T-helper 1 cell treated with Interleukin-12 subunit alpha and Interleukin-12 subunit beta and Interleukin-4 antibody, amounts not matched to agents 30 ng/mL and 1 ng/mL, for 36 hours (primary cell): ENCODE measurements around the gene TVP23C. TPM values are rescaled to one million over a fixed set of nuclear protein-coding genes. Genes with fewer than 3 reads are reported as not detected.
"Not testable (repeated sequence)": the region's sequence is repeated elsewhere in the genome, so short reads cannot be mapped to it uniquely, and the experiment has no call there.

Experiments
- intact Hi-C: fragments of 100-400 bp; cut with micrococcal nuclease; formaldehyde crosslinking; loops from one replicate; pipeline ENCODE4 v1.15.1; 2024
- total RNA-seq: library from RNA; stranded (reverse); gene quantifications from 2 replicates; pipeline ENCODE4 v1.2.3, GENCODE V29; 2022

The TVP23C gene
- 15.1 and 18.4 TPM in 2 replicates for total RNA-seq

- intact Hi-C loops, result not testable (repeated sequence)
Measured at GRCh38 chr17:15563375-15563857, at the start of gene TVP23C. Gene TVP23C, minus strand, starts transcription at chr17:15563483. Its CDS starts 35 bp downstream, at chr17:15563448.

GRCh38 chr17:15592960-15593359 lies 29.7 kb upstream of the TVP23C start:
- intact Hi-C loops, result not testable (repeated sequence)

DNA sequence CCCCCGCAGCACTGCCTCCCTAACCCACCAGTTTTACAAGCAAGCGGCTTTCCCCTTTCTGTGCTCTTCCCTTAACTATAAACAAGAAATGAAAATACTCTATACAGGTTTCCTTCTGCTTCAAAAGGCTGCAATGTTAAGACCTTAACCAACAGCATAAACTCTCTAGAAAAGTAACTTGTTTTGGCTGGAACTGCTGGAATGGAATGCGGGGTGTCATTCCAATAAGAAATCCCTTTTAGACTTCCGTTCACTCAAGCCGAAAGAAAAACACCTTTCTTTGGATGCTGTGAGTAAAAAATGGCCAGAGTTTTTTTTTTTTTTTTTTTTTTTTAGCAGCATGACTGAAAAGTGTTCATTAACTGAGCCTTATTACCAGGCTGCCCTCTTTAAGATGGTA lies 28.7 kb upstream of the TVP23C start:
- intact Hi-C loops, result not testable (repeated sequence)

GRCh38 chr17:15590844-15591243 lies 27.6 kb upstream of the TVP23C start:
- intact Hi-C loops, result not testable (repeated sequence)

DNA sequence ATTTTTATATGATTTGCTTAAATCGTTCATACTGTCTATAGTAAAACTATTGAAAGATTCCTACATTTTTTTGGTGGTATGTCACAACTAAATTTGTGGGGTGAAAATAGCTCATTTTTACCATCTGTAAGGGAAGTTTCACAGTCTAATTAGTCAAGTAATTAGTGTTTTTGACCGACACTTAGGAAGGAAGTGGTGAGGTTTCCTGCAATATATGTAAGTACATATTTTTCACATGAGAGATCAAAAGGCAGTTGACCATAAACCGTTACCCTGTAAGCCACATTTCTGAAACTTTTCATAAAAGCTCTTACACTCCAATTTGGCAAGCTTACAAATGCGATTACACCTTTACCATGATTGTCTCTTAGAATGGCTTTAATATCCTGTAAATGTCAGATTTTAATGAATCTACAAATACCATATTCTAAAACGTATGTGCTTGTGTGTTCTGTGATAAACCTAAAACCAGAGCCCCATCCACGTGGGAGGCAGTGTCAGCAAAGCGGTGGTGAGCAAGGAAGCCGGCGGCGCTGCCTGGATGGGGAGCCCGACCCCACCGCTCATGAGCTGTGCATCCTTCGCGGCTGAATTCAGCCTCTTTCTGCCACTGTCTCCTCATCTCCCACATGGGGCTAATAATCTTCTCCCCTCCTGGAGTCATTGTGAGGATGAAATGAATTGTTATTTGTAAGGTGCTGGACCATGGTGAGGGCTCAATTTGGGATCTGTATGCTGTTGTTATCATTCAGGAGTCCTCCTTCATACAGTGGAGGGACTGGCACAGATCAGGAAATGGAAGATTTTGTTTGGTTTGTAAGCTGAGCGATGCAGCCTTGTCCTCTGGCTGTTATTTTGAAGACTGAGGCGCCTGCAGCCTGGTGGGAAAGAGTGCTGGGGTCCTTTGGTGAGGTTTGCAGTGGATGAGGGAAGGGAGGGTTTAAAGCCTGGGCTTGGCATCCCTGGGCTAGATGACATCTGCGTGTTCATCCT lies 26.6 kb upstream of the TVP23C start:
- intact Hi-C loops, result not testable (repeated sequence)

- intact Hi-C loops, result not testable (repeated sequence)
Measured at GRCh38 chr17:15588017-15588416, 24.7 kb upstream of the TVP23C start.

DNA sequence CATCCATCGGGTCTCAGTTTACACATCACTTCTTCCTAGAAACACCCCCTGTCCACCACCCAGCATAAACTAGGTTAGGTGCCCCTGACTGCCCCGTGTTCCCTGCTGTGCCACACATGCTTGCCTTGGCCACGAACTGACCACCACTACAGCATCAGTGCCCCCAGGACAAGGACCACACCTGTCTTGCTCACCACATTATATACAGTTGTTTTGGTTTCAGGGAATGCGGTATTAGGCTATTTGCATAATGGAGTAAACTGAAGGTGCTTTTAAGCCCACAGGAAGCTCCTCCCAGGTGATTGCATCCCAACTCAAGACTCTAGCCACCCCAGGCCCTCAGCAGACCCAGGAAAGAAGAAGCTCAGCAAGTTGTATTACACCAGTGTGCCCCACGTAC lies 20.0 kb upstream of the TVP23C start:
- intact Hi-C loops, result not testable (repeated sequence)

DNA sequence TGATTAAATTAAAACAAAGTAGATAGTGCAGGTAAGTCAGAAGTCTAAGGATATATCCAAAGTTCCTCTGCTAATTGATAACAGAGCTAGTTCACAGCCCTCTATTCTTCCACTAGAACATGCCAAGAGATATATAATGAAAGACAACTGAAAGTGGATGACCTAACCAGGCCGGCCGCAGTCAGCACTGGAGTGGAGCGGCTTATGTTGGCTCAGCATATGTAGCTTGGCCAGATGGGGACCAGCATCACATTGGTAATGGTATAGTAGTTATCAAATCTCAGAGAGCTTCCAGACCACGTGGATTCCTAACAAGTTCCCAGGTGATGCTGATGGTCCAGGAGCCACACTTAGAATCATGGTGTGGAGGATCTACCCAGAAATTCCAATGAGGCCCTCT lies 18.2 kb upstream of the TVP23C start:
- intact Hi-C loops, result not testable (repeated sequence)

- intact Hi-C loops, result not testable (repeated sequence)
Measured at GRCh38 chr17:15576848-15577247, 13.6 kb upstream of the TVP23C start.

GRCh38 chr17:15574660-15575059 lies 11.4 kb upstream of the TVP23C start:
- intact Hi-C loops, result not testable (repeated sequence)

DNA sequence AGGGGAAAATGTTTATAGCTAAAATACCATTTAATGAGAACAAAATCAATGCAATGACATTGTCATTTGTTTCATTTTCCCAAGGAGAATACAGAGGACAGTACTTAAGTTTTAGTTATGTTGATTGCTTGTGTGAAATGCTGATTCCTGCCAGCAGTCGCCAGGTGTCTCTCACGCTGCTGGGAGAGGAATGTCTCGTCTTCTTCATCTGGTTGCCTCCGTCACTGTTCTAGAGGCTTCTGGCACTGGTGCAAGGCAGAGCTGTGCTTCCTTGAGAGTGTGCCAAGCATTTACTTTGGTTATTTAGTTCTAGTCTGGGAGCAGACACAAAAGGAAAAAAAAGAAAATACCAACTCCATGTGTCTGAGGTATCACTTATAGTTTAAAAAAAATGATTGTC lies 10.6 kb upstream of the TVP23C start:
- intact Hi-C loops, result not testable (repeated sequence)

GRCh38 chr17:15562613-15563374 lies 489 bp downstream of the TVP23C start:
- intact Hi-C loops, result not testable (repeated sequence)

DNA sequence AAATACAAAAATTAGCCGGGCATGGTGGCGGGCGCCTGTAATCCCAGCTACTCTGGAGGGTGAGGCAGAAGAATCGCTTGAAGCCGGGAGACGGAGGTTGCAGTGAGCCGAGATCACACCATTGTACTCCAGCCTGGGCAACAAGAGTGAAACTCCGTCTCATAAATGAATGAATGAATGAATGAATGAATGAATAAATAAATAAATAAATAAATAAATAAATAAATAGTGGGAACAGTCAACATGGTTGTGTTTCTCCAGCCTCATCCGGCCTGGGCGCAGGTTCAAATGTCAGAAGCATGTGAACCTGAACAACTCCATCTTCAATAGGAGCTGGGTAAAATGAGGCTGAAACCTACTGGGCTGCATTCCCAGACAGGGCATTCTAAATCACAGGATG lies 1.8 kb downstream of the TVP23C start:
- intact Hi-C loops, result not testable (repeated sequence)

GRCh38 chr17:15558403-15559105 lies 4.7 kb downstream of the TVP23C start:
- intact Hi-C loops, result not testable (repeated sequence)

DNA sequence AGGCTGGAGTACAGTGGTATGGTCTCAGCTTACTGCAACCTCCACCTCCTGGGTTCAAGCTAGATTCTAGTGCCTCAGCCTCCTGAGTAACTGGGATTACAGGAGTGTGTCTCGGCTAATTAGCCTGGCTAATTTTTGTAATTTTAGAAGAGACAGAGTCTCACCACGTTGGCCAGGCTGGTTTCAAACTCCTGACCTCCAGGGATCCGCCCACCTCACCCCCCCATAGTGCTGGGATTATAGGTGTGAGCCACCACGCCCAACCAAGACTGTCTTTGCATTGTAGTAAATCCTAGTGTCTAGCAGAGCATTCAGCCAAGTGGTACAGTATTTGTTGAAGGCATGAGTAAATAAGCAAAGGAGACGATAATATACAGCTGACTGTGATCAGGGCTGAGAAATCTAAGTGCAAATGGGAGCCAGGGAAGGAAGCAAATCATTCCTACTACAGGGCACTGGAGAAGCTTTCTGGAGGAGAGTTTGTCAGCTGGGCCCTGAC lies 5.9 kb downstream of the TVP23C start:
- intact Hi-C loops, result not testable (repeated sequence)

DNA sequence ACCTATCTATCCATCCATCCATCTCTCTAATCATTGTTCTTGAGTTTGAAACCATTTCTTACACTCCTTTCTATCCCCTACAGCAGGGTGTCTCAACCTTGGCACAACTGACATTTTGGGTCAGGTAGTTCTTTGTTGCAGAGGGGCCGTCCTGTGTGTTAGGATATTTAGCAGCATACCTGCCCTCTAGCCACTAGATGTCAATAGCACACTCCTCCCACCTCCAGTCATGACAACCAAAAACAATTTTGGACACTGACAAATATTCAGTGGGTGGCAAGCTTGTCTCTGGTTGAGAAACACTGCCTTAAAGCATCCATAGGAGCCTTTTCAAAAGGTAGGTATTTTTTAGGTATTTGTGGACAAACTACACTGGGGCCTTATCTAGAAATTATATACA lies 10.4 kb downstream of the TVP23C start:
- intact Hi-C loops, result not testable (repeated sequence)

GRCh38 chr17:15549552-15549951 lies 13.7 kb downstream of the TVP23C start:
- intact Hi-C loops, result not testable (repeated sequence)

- intact Hi-C loops, result not testable (repeated sequence)
Measured at GRCh38 chr17:15546604-15547003, 16.7 kb downstream of the TVP23C start.

DNA sequence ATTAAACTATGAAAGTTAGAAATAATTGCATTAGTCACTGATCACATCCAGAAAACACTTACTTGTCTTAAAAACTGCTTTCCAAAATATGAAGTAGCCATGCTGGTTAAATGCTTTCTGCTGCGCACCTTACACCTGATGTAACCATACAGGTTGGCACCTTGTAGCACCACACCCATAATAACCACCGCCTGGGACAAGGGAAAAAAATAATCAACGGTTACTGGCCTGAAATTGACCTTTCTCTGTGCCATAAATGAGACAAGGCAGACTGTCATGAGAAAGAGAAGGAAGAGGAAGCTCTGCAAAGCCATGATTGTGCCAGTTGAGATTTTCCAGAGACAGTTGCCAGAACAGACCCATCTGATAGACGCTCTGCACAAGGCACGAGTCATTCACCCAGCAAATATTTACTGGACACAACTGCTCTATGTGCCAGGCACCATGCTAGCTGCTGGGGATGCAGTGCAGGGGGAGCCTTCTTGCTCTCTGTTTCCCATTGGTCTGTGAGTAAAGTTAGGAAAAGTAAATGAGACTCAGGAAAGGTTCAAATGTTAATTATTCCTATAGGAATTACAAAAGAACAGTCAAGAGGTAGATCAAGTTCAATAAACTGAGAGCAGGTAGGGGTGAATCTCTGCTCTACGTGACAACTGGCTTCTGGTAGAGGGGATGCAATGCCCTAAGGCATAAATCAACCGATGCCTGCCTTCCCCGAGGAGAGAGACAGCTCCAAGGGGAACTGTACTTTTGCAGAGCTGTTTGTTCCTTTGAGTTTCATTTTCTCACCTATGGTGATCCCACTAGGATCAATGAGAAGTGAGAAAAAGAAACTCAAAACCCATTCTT lies 22.7 kb downstream of the TVP23C start:
- intact Hi-C loops, result not testable (repeated sequence)

DNA sequence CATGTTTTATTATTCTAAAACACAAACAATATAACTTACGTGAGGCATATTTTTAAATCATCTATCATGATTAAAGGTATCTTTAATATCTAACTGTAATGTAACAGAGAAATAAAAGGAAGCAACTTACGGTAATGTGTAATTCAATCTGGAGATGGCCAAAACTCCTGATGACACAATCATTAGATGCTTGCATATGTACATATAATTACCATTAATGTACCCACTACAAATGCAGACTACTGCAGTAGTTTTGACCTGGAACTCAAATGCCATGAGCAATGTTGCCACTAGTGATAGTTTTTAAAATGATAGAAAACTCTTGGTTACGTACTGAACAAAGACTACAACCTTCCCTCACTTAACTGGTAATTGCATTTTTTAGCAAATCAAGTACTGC lies 30.2 kb downstream of the TVP23C start:
- intact Hi-C loops, result not testable (repeated sequence)
